ENCODE measurements around the gene SLC25A46. TPM values are rescaled to one million over a fixed set of nuclear protein-coding genes. Genes with fewer than 3 reads are reported as not detected.

SLC25A46 gene
- total and polyA plus RNA-seq, 2 of the 8 experiments (the other 6 are each of a cell fraction or from before 2014, with no cell fraction given): 10.6 to 21.7 TPM

DNA sequence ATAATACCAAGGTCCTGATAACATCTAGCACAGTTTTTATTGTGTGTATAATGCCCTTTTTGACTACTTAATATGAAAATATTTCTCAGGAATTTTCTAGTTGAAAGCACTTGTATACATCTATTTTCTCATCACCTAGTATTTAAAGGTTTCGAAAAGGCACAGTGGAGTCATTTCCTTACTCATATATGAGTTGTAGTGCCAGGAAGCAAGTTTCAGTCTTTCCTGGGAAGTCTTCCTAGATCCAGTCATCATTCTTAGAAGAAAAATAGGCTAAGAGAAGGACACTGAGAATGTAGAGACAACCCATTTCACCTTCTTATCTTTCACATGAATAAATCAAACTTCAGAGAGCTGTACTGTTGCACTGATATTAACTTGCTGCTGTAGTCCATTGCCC is 70.2 kb downstream of the SLC25A46 start:
- no peak overlapping the region for H3K18ac ChIP-seq (ENCODE audit: extremely low read depth, low read length)
- DNase-seq (ENCODE audit: low read depth in 1 of 2, low spot score in 2 of 2): no peak
- no peaks in the 10 kb centered on the region for H3K23me2 ChIP-seq (ENCODE audit: low read depth, low read length)
- H3K56ac ChIP-seq (replicated peaks; ENCODE audit: insufficient read length, low read depth, low read length): no peak overlapping the region
- no peak overlapping the region for H4K5ac ChIP-seq (ENCODE audit: insufficient read length, low read depth, low read length)
- no peak overlapping the region for H4K8ac ChIP-seq (ENCODE audit: extremely low read depth, insufficient read depth, low read length)
- CTCF ChIA-PET (ENCODE audit: partially characterized antibody): interaction anchor here (0.6 kb wide), 1 partner anchor 882 kb away, joined by 5 read pairs; no protein-coding TSS in a partner anchor
- H3K14ac ChIP-seq (ENCODE audit: insufficient read length): no peak overlapping the region
- no peak overlapping the region for H3K9ac ChIP-seq (replicated peaks in 1 of 4; ENCODE audit: extremely low read depth in 1 of 4, low read depth in 3 of 4, low read length in 3 of 4)
- no peak overlapping the region for H2BK20ac ChIP-seq (ENCODE audit: low read length)
- no peak overlapping the region for H3K4me3 ChIP-seq (ENCODE audit: extremely low read depth in 1 of 4, insufficient read depth in 2 of 4, low read depth in 3 of 4, low read length in 4 of 4)
- no peaks in the 10 kb centered on the region for H3K27me3 ChIP-seq (replicated peaks in 1 of 4; ENCODE audit: control insufficient read depth in 3 of 4, extremely low read depth in 1 of 4, insufficient read depth in 3 of 4, low read length in 3 of 4)
- no peak overlapping the region for H2BK15ac ChIP-seq (ENCODE audit: low read length)
- H4K20me1 ChIP-seq (replicated peaks in 1 of 2; ENCODE audit: control insufficient read depth in 1 of 2, insufficient read depth in 2 of 2, low read length in 2 of 2): no peaks in the 10 kb centered on the region
- no peak overlapping the region for H3K4me2 ChIP-seq (ENCODE audit: insufficient read depth in 1 of 2, low read depth in 2 of 2, low read length in 2 of 2)
- H2BK12ac ChIP-seq (ENCODE audit: low read depth, low read length): no peak overlapping the region
- H3K36me3 ChIP-seq (ENCODE audit: control insufficient read depth in 2 of 4, insufficient read depth in 4 of 4, low read length in 3 of 4): no peaks in the 10 kb centered on the region
- H3K79me1 ChIP-seq (ENCODE audit: low read depth, low read length): no peaks in the 10 kb centered on the region
- no peak overlapping the region for H2AFZ ChIP-seq (ENCODE audit: low read length)
- TF ChIP-seq CBX8 (IDR thresholded peaks at IDR 0.05; ENCODE audit: borderline replicate concordance, low read depth, low read length) (no peak), PHF8 (conservative IDR thresholded peaks at IDR 0.05; ENCODE audit: low read depth, low read length) (no peak), NRF1 (IDR thresholded peaks at IDR 0.05; ENCODE audit: low read depth, low read length) (no peak), TCF12 (IDR thresholded peaks at IDR 0.05; ENCODE audit: low read depth, low read length) (no peak), SP2 (IDR thresholded peaks at IDR 0.05; ENCODE audit: low read length) (no peak), HDAC6 (IDR thresholded peaks at IDR 0.05; ENCODE audit: low read depth, low read length) (no peak), JUN (IDR thresholded peaks at IDR 0.05; ENCODE audit: low read depth, low read length) (no peak), BCL11A (IDR thresholded peaks at IDR 0.05; ENCODE audit: low read depth in 2 of 2, low read length in 2 of 2) (no peak), RNF2 (IDR thresholded peaks at IDR 0.05; ENCODE audit: borderline replicate concordance, low read depth, low read length, missing control alignments, poor library complexity, severe bottlenecking) (no peak)
- no peak overlapping the region for H3K4ac ChIP-seq (replicated peaks; ENCODE audit: insufficient read length, low read depth, low read length)
- H3K4me1 ChIP-seq (replicated peaks in 1 of 4; ENCODE audit: control insufficient read depth in 3 of 4, insufficient read depth in 4 of 4, low read length in 3 of 4): no peaks in the 10 kb centered on the region
- 94% methylated on average over 1 of the region's 1 CpG; no CpG with 5 or more reads in 1 of the 2 experiments for WGBS, 2 experiments (ENCODE audit: extremely low coverage in 1 of 2, insufficient coverage in 1 of 2, insufficient read length in 1 of 2, insufficient replicate concordance in 2 of 2, low coverage in 1 of 2, low lambda C conversion rate in 2 of 2, missing lambda C conversion rate in 1 of 2)
- H3K23ac ChIP-seq (ENCODE audit: insufficient read length): no peak overlapping the region
- no peak overlapping the region for H3K27ac ChIP-seq (ENCODE audit: low read depth, low read length)
- no peak for FAIRE-seq
- H4K91ac ChIP-seq (replicated peaks; ENCODE audit: insufficient read length, low read length): no peak overlapping the region
- POLR2A ChIA-PET (ENCODE audit: partially characterized antibody): no interaction called here
- no peak overlapping the region for H2AK5ac ChIP-seq (ENCODE audit: low read depth, low read length)
- H2BK5ac ChIP-seq (ENCODE audit: low read depth, low read length): no peak overlapping the region
- 0 out of 4 replicates have a peak, but pooled peaks cover 0 to 2% of the 10 kb centered on the region in 2 experiments for H3K9me3 ChIP-seq (ENCODE audit: insufficient read depth in 2 of 2, low read depth in 1 of 2, low read length in 1 of 2)
- no peaks in the 10 kb centered on the region for H3K79me2 ChIP-seq (ENCODE audit: control insufficient read depth in 1 of 2, insufficient read depth in 2 of 2, low read length in 2 of 2)
- H2BK120ac ChIP-seq (replicated peaks; ENCODE audit: low read depth, low read length): no peak overlapping the region
